BE2C (cell line): ENCODE results near the gene PDF.

Source experiments
- DNase-seq: peaks from one replicate; pipeline ENCODE4 v3.0.0-alpha.2; 2020
- H3K27me3 ChIP-seq: fragments of 250-450 bp; sonication (Bioruptor Pico); 2 replicates; pipeline ENCODE4 v1.5.1; 2020; ENCODE audit warnings: mild to moderate bottlenecking
- H3K36me3 ChIP-seq: fragments of 250-450 bp; sonication (Bioruptor Pico); 2 replicates; pipeline ENCODE4 v1.5.1; 2020; ENCODE audit warnings: mild to moderate bottlenecking
- H3K4me1 ChIP-seq: fragments of 250-450 bp; sonication (Bioruptor Pico); 2 replicates; pipeline ENCODE4 v1.5.1; 2020
- H3K4me3 ChIP-seq: 2 replicates; pipeline ENCODE4 v1.5.1; 2011; ENCODE audit warnings: low read depth, low read length
- H3K9me3 ChIP-seq: fragments of 250-450 bp; sonication (Bioruptor Pico); 2 replicates; pipeline ENCODE4 v1.5.1; 2020
- TF ChIP-seq, protein P1 (sequence below): IDR thresholded peaks from 2 replicates; pipeline ENCODE4 v1.5.1; 2012; ENCODE audit warnings: mild to moderate bottlenecking, low read depth, low read length

The PDF gene

DNA sequence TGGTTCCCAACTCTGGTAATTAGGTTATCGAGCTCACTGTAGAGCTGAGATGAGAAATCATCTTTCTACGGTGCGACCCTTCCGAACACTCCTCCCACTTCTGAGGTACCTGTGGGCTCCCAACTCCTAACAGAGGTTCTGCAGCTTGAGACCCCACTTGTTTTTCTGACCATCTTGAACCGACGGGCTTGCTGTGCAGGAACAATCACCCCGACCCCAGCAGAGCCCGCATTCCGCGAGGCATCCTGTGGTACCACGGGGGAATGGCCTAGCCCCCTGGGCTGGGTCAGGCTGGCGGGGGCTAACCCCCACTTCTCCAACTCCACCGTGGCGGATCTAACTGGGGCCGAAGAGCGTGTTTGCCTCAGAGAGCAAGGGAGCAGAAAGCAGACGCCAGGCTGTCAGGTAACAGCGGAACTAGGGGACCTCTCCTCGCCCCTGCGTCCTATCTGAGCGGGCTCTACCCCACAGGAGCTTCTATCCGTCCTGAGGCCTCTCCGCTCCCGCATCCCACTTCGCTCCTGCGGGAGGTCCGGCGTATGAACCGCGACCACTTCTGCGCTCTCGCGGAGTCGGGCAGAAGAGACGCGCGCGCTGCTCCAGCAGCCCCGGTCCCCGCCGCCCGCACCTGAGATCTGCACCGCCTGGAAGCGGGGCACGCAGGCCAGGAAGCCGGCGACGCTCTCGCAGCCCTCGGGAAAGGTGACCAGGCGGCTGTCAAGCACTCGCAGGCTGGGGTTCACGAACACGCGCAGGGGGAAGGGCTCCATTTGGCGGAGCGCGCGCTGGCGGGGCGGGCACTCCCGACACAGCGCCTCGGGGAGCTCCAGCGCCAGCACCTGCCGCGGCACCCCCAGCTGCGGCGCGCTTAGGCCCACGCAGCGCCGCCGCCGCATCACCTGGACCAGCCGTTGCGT is 761 bp downstream of the PDF start:
- H3K4me1 ChIP-seq, result peaks cover 2% of the 10 kb centered on the region
- TF ChIP-seq, protein P1, sequence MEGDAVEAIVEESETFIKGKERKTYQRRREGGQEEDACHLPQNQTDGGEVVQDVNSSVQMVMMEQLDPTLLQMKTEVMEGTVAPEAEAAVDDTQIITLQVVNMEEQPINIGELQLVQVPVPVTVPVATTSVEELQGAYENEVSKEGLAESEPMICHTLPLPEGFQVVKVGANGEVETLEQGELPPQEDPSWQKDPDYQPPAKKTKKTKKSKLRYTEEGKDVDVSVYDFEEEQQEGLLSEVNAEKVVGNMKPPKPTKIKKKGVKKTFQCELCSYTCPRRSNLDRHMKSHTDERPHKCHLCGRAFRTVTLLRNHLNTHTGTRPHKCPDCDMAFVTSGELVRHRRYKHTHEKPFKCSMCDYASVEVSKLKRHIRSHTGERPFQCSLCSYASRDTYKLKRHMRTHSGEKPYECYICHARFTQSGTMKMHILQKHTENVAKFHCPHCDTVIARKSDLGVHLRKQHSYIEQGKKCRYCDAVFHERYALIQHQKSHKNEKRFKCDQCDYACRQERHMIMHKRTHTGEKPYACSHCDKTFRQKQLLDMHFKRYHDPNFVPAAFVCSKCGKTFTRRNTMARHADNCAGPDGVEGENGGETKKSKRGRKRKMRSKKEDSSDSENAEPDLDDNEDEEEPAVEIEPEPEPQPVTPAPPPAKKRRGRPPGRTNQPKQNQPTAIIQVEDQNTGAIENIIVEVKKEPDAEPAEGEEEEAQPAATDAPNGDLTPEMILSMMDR, result no peak
- no peak for DNase-seq
- H3K4me3 ChIP-seq, result peak overlapping the region; percentile 91
- no peaks in the 10 kb centered on the region for H3K27me3 ChIP-seq
- no peaks in the 10 kb centered on the region for H3K9me3 ChIP-seq
- H3K36me3 ChIP-seq, result peaks cover 73% of the 10 kb centered on the region

DNA sequence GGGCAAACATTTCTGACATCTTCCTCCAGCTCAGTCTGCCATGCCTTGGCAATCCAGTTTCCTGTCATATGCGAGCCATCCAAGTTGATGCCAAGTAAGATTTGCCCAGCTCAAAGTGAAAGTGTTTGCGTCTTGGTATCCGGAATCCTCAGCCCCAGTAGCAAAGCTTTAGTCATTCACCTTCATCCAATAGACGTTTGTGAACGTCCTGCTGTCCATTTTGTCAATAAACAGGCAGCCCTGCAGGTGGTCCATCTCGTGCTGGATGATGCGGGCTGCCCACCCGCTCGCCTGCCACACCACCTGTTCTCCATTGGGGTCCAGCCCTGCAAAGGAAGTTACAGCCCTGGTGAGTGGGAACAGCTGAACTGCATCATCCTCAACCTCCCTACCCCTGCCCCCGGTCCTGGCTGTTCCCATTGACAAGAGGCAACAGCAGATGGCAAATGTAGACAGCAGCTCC is 1.5 kb downstream of the PDF start:
- peak overlapping the region; percentile 91 for H3K4me3 ChIP-seq
- H3K9me3 ChIP-seq, result no peaks in the 10 kb centered on the region
- H3K27me3 ChIP-seq, result no peaks in the 10 kb centered on the region
- H3K36me3 ChIP-seq, result peaks cover 73% of the 10 kb centered on the region
- no peak for DNase-seq
- peaks cover 10% of the 10 kb centered on the region for H3K4me1 ChIP-seq
- TF ChIP-seq, protein P1, result no peak

DNA sequence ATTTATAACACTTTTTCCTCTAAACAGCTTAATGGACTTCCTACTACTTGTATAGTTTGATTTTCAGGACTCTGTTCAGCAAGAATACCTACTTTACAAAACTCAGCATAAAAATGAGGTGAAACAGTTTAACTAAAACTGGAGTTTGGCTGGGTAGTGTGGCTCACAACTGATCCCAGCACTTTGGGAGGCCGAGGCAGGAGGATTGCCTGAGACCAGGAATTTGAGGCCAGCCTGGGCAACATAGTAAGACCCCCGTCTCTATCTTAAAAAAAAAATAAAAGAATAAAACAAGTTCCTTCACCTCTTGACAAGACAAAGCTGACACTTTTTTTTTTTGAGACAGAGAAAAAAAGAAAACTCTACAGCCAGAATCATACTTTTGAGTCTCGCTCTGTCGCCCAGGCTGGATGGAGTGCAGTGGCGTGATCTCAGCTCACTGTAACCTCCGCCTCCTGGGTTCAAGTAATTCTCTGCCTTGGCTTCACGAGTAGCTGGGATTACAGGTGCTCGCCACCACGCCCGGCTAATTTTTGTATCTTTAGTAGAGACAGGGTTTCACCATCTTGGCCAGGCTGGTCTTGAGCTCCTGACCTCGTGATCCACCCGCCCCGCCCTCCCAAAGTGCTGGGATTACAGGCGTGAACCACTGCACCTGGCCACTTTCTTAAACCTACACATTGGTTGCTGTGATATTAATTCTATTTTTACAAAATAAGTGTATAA is 2.6 kb downstream of the PDF start:
- TF ChIP-seq, protein P1, result no peak
- Histone ChIP-seq H3K4me1 (peaks cover 10% of the 10 kb centered on the region), H3K27me3 (no peaks in the 10 kb centered on the region), H3K36me3 (peaks cover 73% of the 10 kb centered on the region), H3K4me3 (no peak overlapping the region; the same call in 1 of the 2 replicates), H3K9me3 (no peaks in the 10 kb centered on the region)
- DNase-seq, result no peak

DNA sequence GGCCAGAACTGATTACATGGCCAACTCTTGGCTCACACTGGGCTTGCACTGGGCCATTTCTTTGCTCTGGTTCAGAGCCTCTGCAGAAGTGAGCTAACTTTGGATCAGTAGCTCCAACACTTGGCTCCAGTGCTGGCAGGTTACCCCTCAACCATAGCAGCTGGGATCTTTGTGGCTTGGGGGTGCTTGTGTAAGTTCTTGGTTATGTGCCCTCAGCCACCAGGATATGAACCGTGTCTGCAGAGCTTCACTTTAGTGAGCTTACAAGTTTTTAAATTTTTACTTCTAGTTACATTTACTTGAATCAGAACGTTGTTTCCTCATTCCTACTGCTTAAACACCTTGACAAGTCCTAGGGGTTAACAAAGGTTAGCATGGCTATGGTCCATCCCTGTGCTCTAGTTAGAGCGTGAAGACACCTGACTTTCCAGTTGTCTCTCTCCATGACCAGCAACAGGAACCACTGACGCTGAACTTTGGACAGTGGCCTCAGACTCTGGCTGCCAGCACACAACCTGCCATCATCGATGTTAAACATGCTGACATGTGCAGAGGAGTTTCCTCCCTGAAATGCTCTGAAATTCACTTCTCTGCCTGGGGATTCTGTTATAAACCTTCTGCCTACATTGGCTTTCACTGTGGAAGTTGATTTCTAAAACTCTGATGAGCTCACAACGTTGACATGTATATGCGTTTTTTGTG is 4.1 kb downstream of the PDF start:
- H3K9me3 ChIP-seq, result no peaks in the 10 kb centered on the region
- peaks cover 10% of the 10 kb centered on the region for H3K4me1 ChIP-seq
- DNase-seq, result no peak
- H3K4me3 ChIP-seq, result no peak overlapping the region
- TF ChIP-seq, protein P1, result no peak
- H3K36me3 ChIP-seq, result peaks cover 74% of the 10 kb centered on the region
- no peaks in the 10 kb centered on the region for H3K27me3 ChIP-seq

DNA sequence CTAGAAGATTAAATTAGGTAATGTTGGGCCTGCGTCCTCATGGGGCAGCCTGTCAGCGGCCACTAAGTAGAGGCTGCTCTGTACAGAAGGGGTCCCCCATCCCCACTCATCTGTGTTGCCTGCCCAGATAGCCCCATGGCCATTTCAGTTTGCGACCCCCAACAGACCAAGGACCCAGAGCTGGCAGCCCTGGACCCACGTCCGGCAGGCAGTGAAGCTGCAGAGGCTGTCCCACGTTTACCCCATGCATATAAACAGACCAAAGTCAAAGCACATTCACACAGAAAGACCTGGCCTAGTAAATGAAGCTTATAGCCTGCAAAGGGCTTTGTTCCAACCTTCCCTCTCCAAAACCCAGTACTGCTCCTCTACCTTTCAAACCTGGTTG is 4.6 kb downstream of the PDF start:
- no peaks in the 10 kb centered on the region for H3K9me3 ChIP-seq
- TF ChIP-seq, protein P1, result no peak
- H3K36me3 ChIP-seq, result peaks cover 80% of the 10 kb centered on the region
- H3K4me1 ChIP-seq, result peaks cover 10% of the 10 kb centered on the region
- DNase-seq, result no peak
- H3K27me3 ChIP-seq, result no peaks in the 10 kb centered on the region
- H3K4me3 ChIP-seq, result no peak overlapping the region
